Mucosa of rectum (tissue), 2 donors: ENCODE measurements around the gene RAPGEFL1.

Source experiments
- H3K27ac ChIP-seq, 2 donors: one replicate each; pipeline ENCODE4 v1.7.0; 2013; ENCODE audit warnings: inconsistent platforms in 2 of 2, low read depth in 2 of 2, low read length in 2 of 2
- H3K27me3 ChIP-seq, 2 donors: one replicate each; pipeline ENCODE4 v1.7.0; 2013; ENCODE audit warnings: low read length in 2 of 2; ENCODE audit not compliant: control insufficient read depth in 2 of 2, insufficient read depth in 2 of 2
- H3K36me3 ChIP-seq, 2 donors: one replicate each; pipeline ENCODE4 v1.7.0; 2013; ENCODE audit warnings: low read length in 2 of 2; ENCODE audit not compliant: control insufficient read depth in 2 of 2, insufficient read depth in 2 of 2
- H3K4me1 ChIP-seq, 2 donors: one replicate each; pipeline ENCODE4 v1.7.0; 2013; ENCODE audit warnings: low read length in 2 of 2, mild to moderate bottlenecking in 1 of 2; ENCODE audit not compliant: control insufficient read depth in 2 of 2, insufficient read depth in 2 of 2
- H3K4me3 ChIP-seq, 2 donors: one replicate each; pipeline ENCODE4 v1.7.0; 2013; ENCODE audit warnings: low read length in 2 of 2
- H3K9ac ChIP-seq, 2 donors: one replicate each; pipeline ENCODE4 v1.7.0; 2013; ENCODE audit warnings: low read length in 2 of 2, low read depth in 1 of 2, mild to moderate bottlenecking in 1 of 2
- H3K9me3 ChIP-seq, 2 donors: one replicate each; pipeline ENCODE4 v1.7.0; 2013; ENCODE audit warnings: low read length in 2 of 2; ENCODE audit not compliant: control insufficient read depth in 2 of 2
- donor health status: healthy.
- donor health status: Normal muscosa, but diverticular disease.

RAPGEFL1 gene

GRCh38 chr17:40173091-40173777 is 4.0 kb upstream of the RAPGEFL1 start:
- Histone ChIP-seq H3K36me3 (peaks cover 28 to 36% of the 10 kb centered on the region in 2 donors), H3K4me1 (peaks cover 12 to 13% of the 10 kb centered on the region in 2 donors), H3K27me3 (no peaks in the 10 kb centered on the region), H3K9me3 (no peaks in the 10 kb centered on the region), H3K9ac (no peak overlapping the region), H3K4me3 (no peak overlapping the region), H3K27ac (no peak overlapping the region)

- no peak overlapping the region for H3K27ac ChIP-seq
- H3K4me1 ChIP-seq, result peaks cover 12 to 13% of the 10 kb centered on the region in 2 donors
- H3K36me3 ChIP-seq, result peaks cover 27 to 30% of the 10 kb centered on the region in 2 donors
- no peaks in the 10 kb centered on the region for H3K9me3 ChIP-seq
- no peak overlapping the region for H3K9ac ChIP-seq
- no peaks in the 10 kb centered on the region for H3K27me3 ChIP-seq
- H3K4me3 ChIP-seq, result no peak overlapping the region
Measured at GRCh38 chr17:40173778-40174135, 3.5 kb upstream of the RAPGEFL1 start.

- no peaks in the 10 kb centered on the region for H3K9me3 ChIP-seq
- no peak overlapping the region for H3K4me3 ChIP-seq
- peaks cover 23 to 24% of the 10 kb centered on the region in 2 donors for H3K36me3 ChIP-seq
- peaks cover 12 to 14% of the 10 kb centered on the region in 2 donors for H3K4me1 ChIP-seq
- H3K9ac ChIP-seq, result no peak overlapping the region
- no peak overlapping the region for H3K27ac ChIP-seq
- H3K27me3 ChIP-seq, result no peaks in the 10 kb centered on the region
Measured at GRCh38 chr17:40174514-40174913, 2.8 kb upstream of the RAPGEFL1 start.

DNA sequence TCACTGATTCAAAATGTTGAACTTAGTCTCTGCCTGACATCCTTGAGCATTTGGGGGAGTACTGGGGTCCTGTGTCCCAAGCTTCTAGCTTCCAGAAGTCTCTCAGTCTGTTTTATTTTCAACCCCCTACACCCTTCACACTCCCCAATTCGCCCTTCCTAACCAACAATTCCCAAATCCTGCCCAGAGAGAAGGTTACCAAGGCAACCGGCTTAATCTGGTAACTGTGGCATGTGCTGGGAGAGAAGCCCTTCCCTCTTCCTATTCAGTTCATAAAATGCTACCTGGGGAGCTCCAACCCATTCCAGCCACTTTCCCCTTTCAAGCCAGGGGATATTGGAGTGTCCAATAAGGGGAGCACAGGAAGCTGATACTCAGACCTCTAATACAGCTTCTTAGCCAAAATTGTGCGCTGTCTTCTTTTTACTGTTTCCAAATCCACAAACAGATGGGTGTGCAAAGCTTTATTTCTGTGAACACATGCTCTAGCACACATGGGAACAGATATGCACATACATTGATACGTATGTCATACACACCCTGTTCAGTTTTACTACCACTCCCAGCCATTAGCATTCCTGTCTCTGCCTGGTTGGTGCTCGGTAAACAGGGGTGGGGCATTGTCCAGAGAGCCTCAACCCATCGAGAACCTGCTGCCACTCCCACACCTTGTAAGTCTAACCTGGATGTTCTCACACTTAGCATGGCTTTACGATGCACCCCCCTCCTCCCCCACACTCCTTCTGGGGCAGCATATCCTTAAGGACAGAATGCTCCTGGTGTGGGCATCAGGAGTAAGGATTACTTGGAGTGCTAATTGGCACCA is 1.1 kb upstream of the RAPGEFL1 start:
- Histone ChIP-seq H3K36me3 (peaks cover 10 to 12% of the 10 kb centered on the region in 2 donors), H3K9ac (peak overlapping the region; percentile 59 to 81), H3K4me1 (peaks cover 23 to 29% of the 10 kb centered on the region in 2 donors), H3K9me3 (no peaks in the 10 kb centered on the region), H3K27me3 (no peaks in the 10 kb centered on the region), H3K27ac (peak overlapping the region; percentile 90 to 98), H3K4me3 (peak overlapping the region; percentile 33 to 62)

DNA sequence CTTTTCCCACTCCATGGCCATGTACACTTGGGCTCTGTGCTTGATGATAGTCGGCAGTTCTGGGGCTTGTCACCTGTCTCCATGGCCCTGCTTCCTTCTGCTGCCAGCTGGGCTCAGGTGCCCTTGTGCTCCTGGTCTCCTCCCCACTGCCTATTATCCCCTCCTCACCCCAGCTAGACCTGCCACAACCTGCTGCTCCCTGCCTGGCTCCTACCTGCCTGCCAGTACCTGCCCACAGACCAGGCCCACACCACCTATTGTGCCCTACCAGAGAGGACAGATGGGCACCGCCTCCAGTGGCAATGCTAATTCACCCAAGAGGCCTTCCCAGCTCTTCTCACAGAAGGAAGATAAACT is 538 bp upstream of the RAPGEFL1 start:
- no peaks in the 10 kb centered on the region for H3K9me3 ChIP-seq
- H3K4me3 ChIP-seq, result peak overlapping the region; percentile 33 to 62
- no peaks in the 10 kb centered on the region for H3K27me3 ChIP-seq
- H3K27ac ChIP-seq, result peak overlapping the region; percentile 90 to 98
- peaks cover 4 to 6% of the 10 kb centered on the region in 2 donors for H3K36me3 ChIP-seq
- peaks cover 29 to 35% of the 10 kb centered on the region in 2 donors for H3K4me1 ChIP-seq
- peak overlapping the region; percentile 59 to 81 for H3K9ac ChIP-seq

DNA sequence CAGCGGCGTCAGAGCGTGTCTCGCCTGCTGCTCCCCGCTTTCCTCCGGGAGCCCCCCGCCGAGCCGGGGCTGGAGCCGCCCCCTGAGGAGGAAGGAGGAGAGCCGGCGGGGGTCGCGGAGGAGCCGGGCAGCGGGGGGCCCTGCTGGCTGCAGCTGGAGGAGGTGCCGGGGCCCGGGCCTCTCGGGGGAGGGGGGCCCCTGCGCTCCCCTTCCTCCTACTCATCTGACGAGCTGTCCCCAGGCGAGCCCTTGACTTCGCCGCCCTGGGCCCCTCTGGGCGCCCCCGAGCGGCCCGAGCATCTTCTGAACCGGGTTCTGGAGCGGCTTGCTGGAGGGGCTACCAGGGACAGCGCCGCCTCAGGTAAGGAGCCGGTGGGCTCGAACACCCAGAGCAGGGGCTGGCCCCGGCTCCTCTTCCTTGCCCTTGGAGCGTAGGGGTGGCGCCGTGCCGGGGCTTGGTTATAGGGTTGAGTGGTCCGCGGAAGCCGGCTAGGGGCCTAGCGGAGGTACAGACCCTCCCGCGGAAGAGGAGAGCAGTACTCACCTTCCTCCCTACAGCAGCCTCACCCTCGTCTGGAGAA is 841 bp downstream of the RAPGEFL1 start:
- H3K4me3 ChIP-seq, result peak overlapping the region; percentile 80 to 81
- H3K9ac ChIP-seq, result peak overlapping the region; percentile 92 to 96
- no peaks in the 10 kb centered on the region for H3K27me3 ChIP-seq
- H3K4me1 ChIP-seq, result peaks cover 32 to 37% of the 10 kb centered on the region in 2 donors
- peak overlapping the region; percentile 90 to 98 for H3K27ac ChIP-seq
- no peaks in the 10 kb centered on the region for H3K36me3 ChIP-seq
- H3K9me3 ChIP-seq, result no peaks in the 10 kb centered on the region

GRCh38 chr17:40178660-40179059 is 1.4 kb downstream of the RAPGEFL1 start:
- peak overlapping the region; percentile 90 to 98 for H3K27ac ChIP-seq

GRCh38 chr17:40179923-40180659 is 2.8 kb downstream of the RAPGEFL1 start:
- peak overlapping the region; percentile 56 to 63 for H3K4me3 ChIP-seq
- no peaks in the 10 kb centered on the region for H3K36me3 ChIP-seq
- peaks cover 32 to 43% of the 10 kb centered on the region in 2 donors for H3K4me1 ChIP-seq
- peak overlapping the region; percentile 78 to 96 for H3K9ac ChIP-seq
- H3K27me3 ChIP-seq, result no peaks in the 10 kb centered on the region
- no peaks in the 10 kb centered on the region for H3K9me3 ChIP-seq
- peak overlapping the region; percentile 90 to 98 for H3K27ac ChIP-seq

More at GRCh38 chr17:40178660-40179059, 1.4 kb downstream of the RAPGEFL1 start:
- H3K9me3 ChIP-seq, result no peaks in the 10 kb centered on the region
- H3K36me3 ChIP-seq, result no peaks in the 10 kb centered on the region
- peak overlapping the region; percentile 92 to 96 for H3K9ac ChIP-seq
- no peaks in the 10 kb centered on the region for H3K27me3 ChIP-seq
- H3K4me3 ChIP-seq, result peak overlapping the region; percentile 80 to 81
- peaks cover 32 to 37% of the 10 kb centered on the region in 2 donors for H3K4me1 ChIP-seq

GRCh38 chr17:40180694-40181093 is 3.4 kb downstream of the RAPGEFL1 start:
- no peaks in the 10 kb centered on the region for H3K9me3 ChIP-seq
- H3K4me3 ChIP-seq, result peak overlapping the region; percentile 56 to 63
- H3K27me3 ChIP-seq, result no peaks in the 10 kb centered on the region
- H3K36me3 ChIP-seq, result no peaks in the 10 kb centered on the region
- peaks cover 32 to 42% of the 10 kb centered on the region in 2 donors for H3K4me1 ChIP-seq
- H3K27ac ChIP-seq, result peak overlapping the region; percentile 90 to 98
- peak overlapping the region; percentile 78 to 96 for H3K9ac ChIP-seq
